ENCODE data around the gene SNX25.
"Not testable (repeated sequence)": the region's sequence is repeated elsewhere in the genome, so short reads cannot be mapped to it uniquely, and the experiment has no call there.

SNX25 gene

GRCh38 chr4:185205697-185206342 is 3.6 kb upstream of the SNX25 start:
- ChIA-PET POLR2A (ENCODE audit: low non-redundant PET) (no interaction called here), CTCF (no interaction called here)
- no peak overlapping the region; the same call in 1 of the 2 replicates for H3K27ac ChIP-seq
- no peak for TF ChIP-seq CTCF (conservative IDR thresholded peaks at IDR 0.05; ENCODE audit: low read depth)
- DNase-seq (ENCODE audit: low spot score), result no peak

GRCh38 chr4:185207466-185207865 is 1.9 kb upstream of the SNX25 start:
- ChIA-PET POLR2A (ENCODE audit: low non-redundant PET) (no interaction called here), CTCF (interaction anchor here (0.6 kb wide), 2 partner anchors 585 to 1684 kb away, joined by 3 to 4 read pairs; no protein-coding TSS in a partner anchor)
- H3K27ac ChIP-seq, result no peak overlapping the region
- DNase-seq (ENCODE audit: low spot score), result no peak
- TF ChIP-seq CTCF (conservative IDR thresholded peaks at IDR 0.05; ENCODE audit: low read depth), result no peak

- DNase-seq (ENCODE audit: low spot score); POLR2A ChIA-PET (ENCODE audit: low non-redundant PET): not testable (repeated sequence)
- peak overlapping the region; percentile 66 for H3K27ac ChIP-seq
- CTCF ChIA-PET, result interaction anchor here (0.6 kb wide), 2 partner anchors 187 to 194 kb away, joined by 3 to 6 read pairs; no protein-coding TSS in a partner anchor
These were observed 379 bp downstream of the SNX25 start for GRCh38 chr4:185209852-185210101.

GRCh38 chr4:185210102-185210981 is 944 bp downstream of the SNX25 start:
- peak overlapping the region; percentile 66 for H3K27ac ChIP-seq
- ChIA-PET CTCF (interaction anchor here (0.6 kb wide), 2 partner anchors 187 to 194 kb away, joined by 3 to 6 read pairs; no protein-coding TSS in a partner anchor), POLR2A (ENCODE audit: low non-redundant PET) (no interaction called here)
- DNase-seq (ENCODE audit: low spot score), result no peak
- TF ChIP-seq CTCF (conservative IDR thresholded peaks at IDR 0.05; ENCODE audit: low read depth), result no peak

GRCh38 chr4:185211035-185211434 is 1.6 kb downstream of the SNX25 start:
- POLR2A ChIA-PET (ENCODE audit: low non-redundant PET), result no interaction called here
- CTCF ChIA-PET, result no interaction called here
- TF ChIP-seq CTCF (conservative IDR thresholded peaks at IDR 0.05; ENCODE audit: low read depth), result no peak
- no peak overlapping the region for H3K27ac ChIP-seq
- no peak for DNase-seq (ENCODE audit: low spot score)

- CTCF ChIA-PET, result no interaction called here
- POLR2A ChIA-PET (ENCODE audit: low non-redundant PET), result no interaction called here
- H3K27ac ChIP-seq, result no peak overlapping the region
- TF ChIP-seq CTCF (conservative IDR thresholded peaks at IDR 0.05; ENCODE audit: low read depth), result no peak
- DNase-seq (ENCODE audit: low spot score), result no peak
These were observed 2.2 kb downstream of the SNX25 start for GRCh38 chr4:185211641-185212040.

GRCh38 chr4:185212581-185212980 is 3.2 kb downstream of the SNX25 start:
- H3K27ac ChIP-seq, result no peak overlapping the region
- DNase-seq (ENCODE audit: low spot score), result no peak
- ChIA-PET CTCF (no interaction called here), POLR2A (ENCODE audit: low non-redundant PET) (no interaction called here)
- TF ChIP-seq CTCF (conservative IDR thresholded peaks at IDR 0.05; ENCODE audit: low read depth), result no peak
